Measurements from ENCODE around the gene JAKMIP1.

DNA sequence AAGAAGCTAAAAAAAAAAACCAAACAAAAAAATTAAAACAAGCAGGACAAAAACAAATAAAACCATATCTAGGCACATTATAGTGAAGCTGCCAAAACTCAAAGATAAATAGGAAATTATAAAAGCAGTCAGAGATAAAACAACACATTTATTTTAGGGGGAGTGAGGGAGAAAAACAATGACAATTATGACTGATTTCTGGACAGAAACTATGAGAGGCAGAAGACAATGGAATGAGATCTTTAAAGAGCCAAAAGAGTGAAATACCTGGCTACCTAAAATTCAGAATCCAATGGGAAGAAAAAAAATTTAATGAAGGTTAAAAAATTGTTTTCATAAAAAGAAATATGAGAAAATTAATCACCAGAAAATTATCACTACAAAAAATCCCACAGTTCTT is 215.5 kb downstream of the JAKMIP1 start:
- no peak for TF ChIP-seq TAF1 (IDR thresholded peaks at IDR 0.05; ENCODE audit: low read depth)
- no peak for TF ChIP-seq NFIC (IDR thresholded peaks at IDR 0.05)
- TF ChIP-seq, protein P1, sequence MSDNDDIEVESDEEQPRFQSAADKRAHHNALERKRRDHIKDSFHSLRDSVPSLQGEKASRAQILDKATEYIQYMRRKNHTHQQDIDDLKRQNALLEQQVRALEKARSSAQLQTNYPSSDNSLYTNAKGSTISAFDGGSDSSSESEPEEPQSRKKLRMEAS (IDR thresholded peaks at IDR 0.05) = no peak
- no peak for TF ChIP-seq EGR1 (IDR thresholded peaks at IDR 0.05)
- TF ChIP-seq RAD21 (IDR thresholded peaks at IDR 0.05; ENCODE audit: low read depth) = no peak
- no peak for TF ChIP-seq YY1 (IDR thresholded peaks at IDR 0.05; ENCODE audit: low read depth)
- TF ChIP-seq, protein P2, sequence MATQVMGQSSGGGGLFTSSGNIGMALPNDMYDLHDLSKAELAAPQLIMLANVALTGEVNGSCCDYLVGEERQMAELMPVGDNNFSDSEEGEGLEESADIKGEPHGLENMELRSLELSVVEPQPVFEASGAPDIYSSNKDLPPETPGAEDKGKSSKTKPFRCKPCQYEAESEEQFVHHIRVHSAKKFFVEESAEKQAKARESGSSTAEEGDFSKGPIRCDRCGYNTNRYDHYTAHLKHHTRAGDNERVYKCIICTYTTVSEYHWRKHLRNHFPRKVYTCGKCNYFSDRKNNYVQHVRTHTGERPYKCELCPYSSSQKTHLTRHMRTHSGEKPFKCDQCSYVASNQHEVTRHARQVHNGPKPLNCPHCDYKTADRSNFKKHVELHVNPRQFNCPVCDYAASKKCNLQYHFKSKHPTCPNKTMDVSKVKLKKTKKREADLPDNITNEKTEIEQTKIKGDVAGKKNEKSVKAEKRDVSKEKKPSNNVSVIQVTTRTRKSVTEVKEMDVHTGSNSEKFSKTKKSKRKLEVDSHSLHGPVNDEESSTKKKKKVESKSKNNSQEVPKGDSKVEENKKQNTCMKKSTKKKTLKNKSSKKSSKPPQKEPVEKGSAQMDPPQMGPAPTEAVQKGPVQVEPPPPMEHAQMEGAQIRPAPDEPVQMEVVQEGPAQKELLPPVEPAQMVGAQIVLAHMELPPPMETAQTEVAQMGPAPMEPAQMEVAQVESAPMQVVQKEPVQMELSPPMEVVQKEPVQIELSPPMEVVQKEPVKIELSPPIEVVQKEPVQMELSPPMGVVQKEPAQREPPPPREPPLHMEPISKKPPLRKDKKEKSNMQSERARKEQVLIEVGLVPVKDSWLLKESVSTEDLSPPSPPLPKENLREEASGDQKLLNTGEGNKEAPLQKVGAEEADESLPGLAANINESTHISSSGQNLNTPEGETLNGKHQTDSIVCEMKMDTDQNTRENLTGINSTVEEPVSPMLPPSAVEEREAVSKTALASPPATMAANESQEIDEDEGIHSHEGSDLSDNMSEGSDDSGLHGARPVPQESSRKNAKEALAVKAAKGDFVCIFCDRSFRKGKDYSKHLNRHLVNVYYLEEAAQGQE (IDR thresholded peaks at IDR 0.05; ENCODE audit: low read depth) = no peak
- TF ChIP-seq, protein P3, sequence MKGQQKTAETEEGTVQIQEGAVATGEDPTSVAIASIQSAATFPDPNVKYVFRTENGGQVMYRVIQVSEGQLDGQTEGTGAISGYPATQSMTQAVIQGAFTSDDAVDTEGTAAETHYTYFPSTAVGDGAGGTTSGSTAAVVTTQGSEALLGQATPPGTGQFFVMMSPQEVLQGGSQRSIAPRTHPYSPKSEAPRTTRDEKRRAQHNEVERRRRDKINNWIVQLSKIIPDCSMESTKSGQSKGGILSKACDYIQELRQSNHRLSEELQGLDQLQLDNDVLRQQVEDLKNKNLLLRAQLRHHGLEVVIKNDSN (IDR thresholded peaks at IDR 0.05) = no peak
- no peak for TF ChIP-seq EP300 (IDR thresholded peaks at IDR 0.05; ENCODE audit: borderline replicate concordance)
- no peak for TF ChIP-seq ZBTB7A (IDR thresholded peaks at IDR 0.05; ENCODE audit: low read depth)
- no peak for TF ChIP-seq CREB1 (IDR thresholded peaks at IDR 0.05; ENCODE audit: low read depth)
- no peak for TF ChIP-seq CEBPB (IDR thresholded peaks at IDR 0.05)
- no peak for TF ChIP-seq FOXM1 (IDR thresholded peaks at IDR 0.05; ENCODE audit: borderline replicate concordance, low read depth)
- TF ChIP-seq TEAD4 (IDR thresholded peaks at IDR 0.05) = no peak
